Aorta (tissue), 5 donors: ENCODE measurements around the gene MRPL49. TPM values are rescaled to one million over a fixed set of nuclear protein-coding genes. Genes with fewer than 3 reads are reported as not detected.
A peak's percentile ranks its signal among the peaks of the same experiment; 100 is the strongest.

ENCODE experiments used
- ATAC-seq: fragments of 200-7000 bp; cut with Tn5 transposase; one replicate; pipeline ENCODE4 v1.9.1; 2022; ENCODE audit warnings: moderate library complexity; ENCODE audit not compliant: low FRiP score
- DNase-seq, 2 donors: peaks; one replicate each; pipeline ENCODE4 v3.0.0-alpha.2; 2020
- H3K27ac ChIP-seq, 2 donors: one replicate each; pipeline ENCODE4 v1.5.1; 2013; ENCODE audit warnings: low read length in 2 of 2, mild to moderate bottlenecking in 2 of 2, moderate library complexity in 2 of 2, control low read depth in 1 of 2, inconsistent platforms in 1 of 2, low read depth in 1 of 2
- H3K27me3 ChIP-seq, 2 donors: one replicate each; pipeline ENCODE4 v1.6.1; 2013; ENCODE audit warnings: control low read depth in 1 of 2, low read length in 1 of 2, mild to moderate bottlenecking in 1 of 2, moderate library complexity in 1 of 2; ENCODE audit not compliant: insufficient read depth in 2 of 2, control insufficient read depth in 1 of 2
- H3K36me3 ChIP-seq, 2 donors: one replicate each; pipeline ENCODE4 v1.6.1; 2013; ENCODE audit warnings: control low read depth in 1 of 2, low read length in 1 of 2, mild to moderate bottlenecking in 1 of 2; ENCODE audit not compliant: insufficient read depth in 2 of 2, control insufficient read depth in 1 of 2
- H3K4me1 ChIP-seq, 2 donors: one replicate each; pipeline ENCODE4 v1.6.1; 2013; ENCODE audit warnings: low read length in 2 of 2, control low read depth in 1 of 2, mild to moderate bottlenecking in 1 of 2, moderate library complexity in 1 of 2; ENCODE audit not compliant: insufficient read depth in 2 of 2, control insufficient read depth in 1 of 2
- H3K4me3 ChIP-seq, 2 donors: one replicate each; pipeline ENCODE4 v1.5.1; 2013; ENCODE audit warnings: low read length in 2 of 2, control low read depth in 1 of 2, mild to moderate bottlenecking in 1 of 2
- H3K9me3 ChIP-seq: one replicate; pipeline ENCODE4 v1.6.1; 2013; ENCODE audit warnings: mild to moderate bottlenecking, low read length; ENCODE audit not compliant: control insufficient read depth
- WGBS, 2 donors: extraction: QIAGEN DNeasy Blood & Tissue Kit; methylation state at CpG; one replicate each; pipeline ENCODE4 v1.1.7; 2013; 5-methylcytosine and 5-hydroxymethylcytosine counted together
- intact Hi-C, 2 donors: fragments of 100-400 bp; cut with DNase I; formaldehyde crosslinking; loops; one replicate each; pipeline versions ENCODE4 v1.14.2 to v1.15.0; 2022
- polyA plus RNA-seq, 2 donors: library from polyadenylated mRNA; stranded (reverse); fragments of 200-250 nt; gene quantifications; one replicate each; pipeline ENCODE4 v1.2.3, GENCODE V29; 2013
- total RNA-seq, 2 donors: library from RNA; stranded (reverse); fragmentation: NEBNext Ultra II Directional; extraction: Animal tissue kit (Norgen Biotek cat#: 25700); gene quantifications; one replicate each; pipeline ENCODE4 v1.2.1, GENCODE V29; 2021
- donor health status: healthy with polysubstance abuse.
- donor health status: Bipolar disorder and iron deficiency.
- donor health status: DM: no; HTN: no; CAD: no.
- donor health status: DM: no; HTN: no; CAD: no.
- donor health status: DM: yes; HTN: yes; CAD: no.

Gene MRPL49
- total and polyA plus RNA-seq, 4 donors, result 35.0 to 52.2 (median 40.7) TPM

DNA sequence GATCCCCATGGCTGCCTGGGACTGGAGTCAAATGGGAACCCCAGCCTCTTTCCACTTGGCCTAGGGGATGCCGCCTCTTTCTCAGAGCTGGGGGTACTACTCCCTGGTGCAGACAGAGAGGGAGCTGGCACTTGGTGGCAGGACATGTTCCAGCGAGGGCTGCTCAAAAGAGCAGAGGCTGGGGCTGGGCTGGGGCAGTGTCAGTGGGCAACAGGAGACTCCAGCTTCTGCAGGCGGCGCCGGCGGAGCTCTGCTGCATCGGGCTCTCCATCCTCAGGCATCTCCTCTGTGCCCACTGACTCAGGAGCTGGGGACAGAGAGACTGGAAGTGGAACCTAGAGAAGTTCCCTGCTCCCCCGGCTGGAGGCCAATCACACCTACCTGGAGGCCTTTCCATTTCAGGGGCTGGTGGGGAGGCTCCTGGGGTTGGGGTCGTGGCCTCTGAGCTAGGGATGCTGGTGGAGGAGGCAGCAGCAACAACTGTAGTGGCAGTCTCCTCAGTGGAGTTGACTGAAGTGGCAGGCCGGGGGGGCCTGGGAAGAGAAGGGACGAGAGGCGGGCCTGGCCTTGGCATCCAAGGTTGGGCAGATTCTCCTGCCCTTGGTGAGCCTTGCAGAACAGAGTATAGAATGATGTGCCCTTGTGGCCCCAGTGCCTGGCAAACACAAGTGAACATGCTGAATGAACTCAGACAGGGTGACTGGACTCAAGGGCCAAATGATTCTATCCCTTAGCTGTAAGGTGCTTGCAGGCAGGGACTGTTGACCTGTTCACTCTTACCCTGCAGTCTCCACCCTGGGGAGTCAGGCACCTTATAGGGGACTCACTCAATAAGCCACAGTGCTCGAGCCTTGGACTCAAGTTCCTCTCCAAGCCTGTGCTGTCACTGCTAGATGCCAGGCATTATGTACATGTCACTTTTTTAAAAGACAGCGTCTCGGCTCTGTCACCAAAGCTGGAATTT is 6.3 kb downstream of the MRPL49 start:
- DNase-seq, result peak in 1 of 2 donors; percentile 46
- no peaks in the 10 kb centered on the region for H3K27me3 ChIP-seq
- no peaks in the 10 kb centered on the region for H3K9me3 ChIP-seq
- no peaks in the 10 kb centered on the region for H3K4me1 ChIP-seq
- no peak overlapping the region for H3K27ac ChIP-seq
- no peak for ATAC-seq
- no peak overlapping the region for H3K4me3 ChIP-seq
- peaks cover 7 to 17% of the 10 kb centered on the region in 2 donors for H3K36me3 ChIP-seq
- intact Hi-C loops, result no loop called here
- WGBS, 2 donors, result 72 to 75% methylated on average over 15 of the region's 15 CpGs

- 81 to 84% methylated on average over 13 of the region's 13 CpGs for WGBS, 2 donors
- Histone ChIP-seq H3K4me1 (no peaks in the 10 kb centered on the region), H3K36me3 (peaks cover 7 to 17% of the 10 kb centered on the region in 2 donors), H3K27ac (no peak overlapping the region), H3K9me3 (no peaks in the 10 kb centered on the region), H3K4me3 (no peak overlapping the region), H3K27me3 (no peaks in the 10 kb centered on the region)
- intact Hi-C loops, result no loop called here
- DNase-seq, result peak in 1 of 2 donors; percentile 44
- ATAC-seq, result no peak
Observed at GRCh38 chr11:65129649-65130441, 7.7 kb downstream of the MRPL49 start.

GRCh38 chr11:65130631-65131416 is 8.7 kb downstream of the MRPL49 start:
- ATAC-seq, result no peak
- no peak overlapping the region for H3K27ac ChIP-seq
- peak in 1 of 2 donors; percentile 42 for DNase-seq
- H3K9me3 ChIP-seq, result no peaks in the 10 kb centered on the region
- 79% methylated on average over 19 of the region's 19 CpGs for WGBS, 2 donors
- H3K4me1 ChIP-seq, result no peaks in the 10 kb centered on the region
- H3K4me3 ChIP-seq, result no peak overlapping the region
- peaks cover 7 to 17% of the 10 kb centered on the region in 2 donors for H3K36me3 ChIP-seq
- intact Hi-C loops, result no loop called here
- no peaks in the 10 kb centered on the region for H3K27me3 ChIP-seq

- no peak for ATAC-seq
- intact Hi-C loops, result no loop called here
- DNase-seq, result peak in 1 of 2 donors; percentile 36
- Histone ChIP-seq H3K9me3 (no peaks in the 10 kb centered on the region), H3K4me3 (no peak overlapping the region), H3K27ac (no peak overlapping the region), H3K27me3 (no peaks in the 10 kb centered on the region), H3K4me1 (no peaks in the 10 kb centered on the region), H3K36me3 (peaks cover 7 to 17% of the 10 kb centered on the region in 2 donors)
- WGBS, 2 donors, result 73 to 79% methylated on average over 3 of the region's 3 CpGs
Observed at GRCh38 chr11:65131417-65131776, 9.3 kb downstream of the MRPL49 start.

GRCh38 chr11:65131895-65132237 is 9.7 kb downstream of the MRPL49 start:
- DNase-seq (no peak), ATAC-seq (no peak)
- Histone ChIP-seq H3K36me3 (peaks cover 7 to 16% of the 10 kb centered on the region in 2 donors), H3K27ac (no peak overlapping the region), H3K4me3 (no peak overlapping the region), H3K4me1 (no peaks in the 10 kb centered on the region), H3K27me3 (no peaks in the 10 kb centered on the region), H3K9me3 (no peaks in the 10 kb centered on the region)
- WGBS, 2 donors, result 79 to 85% methylated on average over 6 of the region's 6 CpGs
- intact Hi-C loops, result no loop called here

GRCh38 chr11:65132238-65132987 is 10.3 kb downstream of the MRPL49 start:
- intact Hi-C loops, result no loop called here
- no peak overlapping the region for H3K27ac ChIP-seq
- no peaks in the 10 kb centered on the region for H3K27me3 ChIP-seq
- H3K36me3 ChIP-seq, result peaks cover 7 to 15% of the 10 kb centered on the region in 2 donors
- WGBS, 2 donors, result 71 to 72% methylated on average over 10 of the region's 10 CpGs
- no peaks in the 10 kb centered on the region for H3K9me3 ChIP-seq
- H3K4me1 ChIP-seq, result no peaks in the 10 kb centered on the region
- DNase-seq, result peak in 1 of 2 donors; percentile 30
- ATAC-seq, result no peak
- no peak overlapping the region for H3K4me3 ChIP-seq

DNA sequence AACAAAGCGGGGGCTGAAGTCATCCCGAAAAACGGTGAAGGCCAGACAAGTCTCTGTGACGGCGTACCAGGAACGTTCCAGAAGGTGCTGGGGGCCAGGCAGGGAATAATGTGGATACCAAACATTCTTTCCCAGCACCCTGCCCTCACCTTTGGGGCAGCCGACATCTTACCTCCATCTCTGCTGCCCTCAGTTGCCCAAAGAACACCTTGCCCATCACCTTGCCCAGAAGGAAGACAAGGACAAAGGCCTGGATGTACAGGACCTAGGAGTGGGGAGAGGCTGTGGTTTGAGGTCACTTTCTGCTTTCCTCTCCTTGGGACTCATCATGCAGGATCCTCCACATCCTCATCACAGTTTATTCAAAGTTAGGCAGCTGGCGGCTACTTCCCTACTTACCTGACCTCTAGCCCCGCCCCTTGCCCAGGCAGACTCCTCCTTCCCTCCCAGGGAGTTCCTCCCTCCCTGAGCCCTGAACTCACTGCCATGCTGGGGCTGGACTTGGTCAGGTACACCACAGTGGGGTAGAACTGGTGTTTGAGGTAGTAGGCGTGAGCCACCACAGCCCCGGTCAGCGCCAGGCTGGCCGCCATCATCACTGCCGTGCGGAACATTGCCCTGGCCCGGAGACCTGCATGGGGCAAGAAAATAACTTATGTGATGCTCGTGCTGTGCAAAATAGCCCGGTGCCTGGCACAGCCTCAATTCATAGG is 11.0 kb downstream of the MRPL49 start:
- intact Hi-C loops, result no loop called here
- Histone ChIP-seq H3K36me3 (peaks cover 4 to 12% of the 10 kb centered on the region in 2 donors), H3K4me1 (no peaks in the 10 kb centered on the region), H3K4me3 (peak overlapping the region; percentile 38 to 68), H3K9me3 (no peaks in the 10 kb centered on the region), H3K27me3 (no peaks in the 10 kb centered on the region), H3K27ac (no peak overlapping the region)
- DNase-seq (peak; percentile 56 to 61), ATAC-seq (no peak)
- 34 to 36% methylated on average over 18 of the region's 18 CpGs for WGBS, 2 donors
